Ishikawa (cell line): Measurements from ENCODE around the gene SNAP29.

Source experiments
- CEBPB ChIP-seq: IDR thresholded peaks from 2 replicates; pipeline ENCODE4 v1.6.1; 2012
- CREB1 ChIP-seq: IDR thresholded peaks from 2 replicates; pipeline ENCODE4 v1.6.1; 2012; ENCODE audit warnings: low read depth
- EGR1 ChIP-seq: IDR thresholded peaks from 2 replicates; pipeline ENCODE4 v1.6.1; 2012
- EP300 ChIP-seq: IDR thresholded peaks from 2 replicates; pipeline ENCODE4 v1.6.1; 2012; ENCODE audit warnings: borderline replicate concordance
- FOXM1 ChIP-seq: IDR thresholded peaks from 2 replicates; pipeline ENCODE4 v1.6.1; 2012; ENCODE audit warnings: low read depth, borderline replicate concordance
- NFIC ChIP-seq: IDR thresholded peaks from 2 replicates; pipeline ENCODE4 v1.6.1; 2012
- RAD21 ChIP-seq: IDR thresholded peaks from 2 replicates; pipeline ENCODE4 v1.6.1; 2012; ENCODE audit warnings: low read depth
- TAF1 ChIP-seq: IDR thresholded peaks from 2 replicates; pipeline ENCODE4 v1.6.1; 2012; ENCODE audit warnings: low read depth, mild to moderate bottlenecking
- TCF12 ChIP-seq: IDR thresholded peaks from 2 replicates; pipeline ENCODE4 v1.6.1; 2012; ENCODE audit warnings: low read depth
- TEAD4 ChIP-seq: IDR thresholded peaks from 2 replicates; pipeline ENCODE4 v1.6.1; 2012
- YY1 ChIP-seq: IDR thresholded peaks from 2 replicates; pipeline ENCODE4 v1.6.1; 2012; ENCODE audit warnings: low read depth
- ZBTB7A ChIP-seq: IDR thresholded peaks from 2 replicates; pipeline ENCODE4 v1.6.1; 2012; ENCODE audit warnings: low read depth
- TF ChIP-seq, protein P1 (sequence below): IDR thresholded peaks from 2 replicates; pipeline ENCODE4 v1.6.1; 2012; ENCODE audit warnings: low read depth, mild to moderate bottlenecking
- TF ChIP-seq, protein P2 (sequence below): IDR thresholded peaks from 2 replicates; pipeline ENCODE4 v1.6.1; 2012

DNA sequence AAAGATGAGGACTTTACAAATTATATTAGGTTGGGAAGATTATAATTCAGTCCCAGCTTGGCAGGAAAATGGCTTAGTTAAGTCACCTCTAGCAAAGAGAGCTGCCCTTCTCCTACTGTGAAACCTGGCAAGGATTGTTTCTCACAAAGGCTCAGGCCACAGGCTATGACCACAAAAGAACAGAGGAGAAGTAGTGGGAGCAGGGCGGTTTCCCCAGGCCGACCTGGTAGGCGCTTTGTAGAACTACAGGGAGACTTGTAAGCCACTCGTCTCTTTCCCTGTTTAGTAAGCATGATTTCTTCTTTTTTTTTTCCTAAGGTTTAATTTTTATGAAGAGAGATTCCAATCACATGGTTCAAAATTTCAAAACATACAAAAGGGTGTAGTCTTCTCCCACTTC lies 4.6 kb downstream of the SNAP29 start:
- no peak for TF ChIP-seq EP300
- no peak for TF ChIP-seq TEAD4
- TF ChIP-seq, protein P1, sequence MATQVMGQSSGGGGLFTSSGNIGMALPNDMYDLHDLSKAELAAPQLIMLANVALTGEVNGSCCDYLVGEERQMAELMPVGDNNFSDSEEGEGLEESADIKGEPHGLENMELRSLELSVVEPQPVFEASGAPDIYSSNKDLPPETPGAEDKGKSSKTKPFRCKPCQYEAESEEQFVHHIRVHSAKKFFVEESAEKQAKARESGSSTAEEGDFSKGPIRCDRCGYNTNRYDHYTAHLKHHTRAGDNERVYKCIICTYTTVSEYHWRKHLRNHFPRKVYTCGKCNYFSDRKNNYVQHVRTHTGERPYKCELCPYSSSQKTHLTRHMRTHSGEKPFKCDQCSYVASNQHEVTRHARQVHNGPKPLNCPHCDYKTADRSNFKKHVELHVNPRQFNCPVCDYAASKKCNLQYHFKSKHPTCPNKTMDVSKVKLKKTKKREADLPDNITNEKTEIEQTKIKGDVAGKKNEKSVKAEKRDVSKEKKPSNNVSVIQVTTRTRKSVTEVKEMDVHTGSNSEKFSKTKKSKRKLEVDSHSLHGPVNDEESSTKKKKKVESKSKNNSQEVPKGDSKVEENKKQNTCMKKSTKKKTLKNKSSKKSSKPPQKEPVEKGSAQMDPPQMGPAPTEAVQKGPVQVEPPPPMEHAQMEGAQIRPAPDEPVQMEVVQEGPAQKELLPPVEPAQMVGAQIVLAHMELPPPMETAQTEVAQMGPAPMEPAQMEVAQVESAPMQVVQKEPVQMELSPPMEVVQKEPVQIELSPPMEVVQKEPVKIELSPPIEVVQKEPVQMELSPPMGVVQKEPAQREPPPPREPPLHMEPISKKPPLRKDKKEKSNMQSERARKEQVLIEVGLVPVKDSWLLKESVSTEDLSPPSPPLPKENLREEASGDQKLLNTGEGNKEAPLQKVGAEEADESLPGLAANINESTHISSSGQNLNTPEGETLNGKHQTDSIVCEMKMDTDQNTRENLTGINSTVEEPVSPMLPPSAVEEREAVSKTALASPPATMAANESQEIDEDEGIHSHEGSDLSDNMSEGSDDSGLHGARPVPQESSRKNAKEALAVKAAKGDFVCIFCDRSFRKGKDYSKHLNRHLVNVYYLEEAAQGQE, result no peak
- TF ChIP-seq RAD21, result no peak
- TF ChIP-seq EGR1, result no peak
- no peak for TF ChIP-seq YY1
- TF ChIP-seq FOXM1, result no peak
- TF ChIP-seq, protein P2, sequence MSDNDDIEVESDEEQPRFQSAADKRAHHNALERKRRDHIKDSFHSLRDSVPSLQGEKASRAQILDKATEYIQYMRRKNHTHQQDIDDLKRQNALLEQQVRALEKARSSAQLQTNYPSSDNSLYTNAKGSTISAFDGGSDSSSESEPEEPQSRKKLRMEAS, result no peak
- no peak for TF ChIP-seq NFIC
- TF ChIP-seq CEBPB, result no peak
- no peak for TF ChIP-seq TAF1
- TF ChIP-seq CREB1, result no peak
- no peak for TF ChIP-seq ZBTB7A
- TF ChIP-seq TCF12, result no peak
